ENCODE results near the gene PLLP. TPM values are rescaled to one million over a fixed set of nuclear protein-coding genes. Genes with fewer than 3 reads are reported as not detected.

PLLP gene
- total and polyA plus RNA-seq, 10 donors, result 4.7 to 53.1 (median 17.2) TPM

DNA sequence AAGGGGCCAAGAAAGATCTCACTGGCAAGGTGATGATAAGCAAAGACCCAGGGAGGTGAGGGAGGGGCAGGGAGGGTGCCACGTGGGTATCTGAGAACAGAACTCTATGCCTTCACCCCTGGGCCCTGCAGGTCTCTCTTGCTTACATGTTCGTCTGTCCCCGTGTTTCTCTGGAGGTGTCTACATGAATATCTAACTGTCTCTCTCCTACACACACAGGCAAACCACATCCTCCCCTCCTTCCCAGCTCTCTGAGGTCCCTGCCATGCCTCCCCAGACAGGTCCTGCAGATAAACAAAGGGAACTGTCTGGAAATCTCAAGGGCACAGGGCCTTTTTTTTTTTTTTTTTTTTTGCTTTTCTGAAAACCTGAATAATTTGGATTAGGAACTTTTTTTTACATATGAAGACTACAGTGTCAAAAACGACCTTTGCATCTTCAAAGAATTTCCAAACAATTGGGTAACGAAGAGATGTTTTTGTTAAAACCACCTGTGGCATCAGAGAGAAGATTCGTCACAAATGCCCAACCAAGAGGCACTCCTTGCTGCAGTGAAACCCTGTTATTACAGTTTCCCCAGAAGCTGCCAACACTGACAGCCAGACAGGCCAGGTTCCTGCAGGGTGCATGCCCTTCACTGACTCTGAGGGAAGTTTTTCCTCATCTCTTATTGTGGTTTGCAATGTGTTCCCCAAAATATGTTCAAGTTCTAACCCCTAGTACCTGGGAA lies 17.8 kb downstream of the PLLP start:
- 40 to 57% (median 42%) methylated on average over 6 of the region's 6 CpGs for WGBS, 5 donors
- Histone ChIP-seq H3K9me3 (no peaks in the 10 kb centered on the region), H3K36me3 (no peaks in the 10 kb centered on the region), H3K4me3 (no peak overlapping the region), H3K4me1 (peaks cover 0 to 56% (median 16%) of the 10 kb centered on the region in 6 donors), H3K27me3 (replicated peaks in 1 of 7) (no peaks in the 10 kb centered on the region), H3K27ac (peak overlapping the region in 5 of 8 donors; percentile 31 to 65 (median 56))
- no peak for DNase-seq
- TF ChIP-seq POLR2AphosphoS5 (IDR thresholded peaks at IDR 0.05) (no peak), POLR2A (IDR thresholded peaks at IDR 0.05) (no peak)
- TF ChIP-seq, protein P1, sequence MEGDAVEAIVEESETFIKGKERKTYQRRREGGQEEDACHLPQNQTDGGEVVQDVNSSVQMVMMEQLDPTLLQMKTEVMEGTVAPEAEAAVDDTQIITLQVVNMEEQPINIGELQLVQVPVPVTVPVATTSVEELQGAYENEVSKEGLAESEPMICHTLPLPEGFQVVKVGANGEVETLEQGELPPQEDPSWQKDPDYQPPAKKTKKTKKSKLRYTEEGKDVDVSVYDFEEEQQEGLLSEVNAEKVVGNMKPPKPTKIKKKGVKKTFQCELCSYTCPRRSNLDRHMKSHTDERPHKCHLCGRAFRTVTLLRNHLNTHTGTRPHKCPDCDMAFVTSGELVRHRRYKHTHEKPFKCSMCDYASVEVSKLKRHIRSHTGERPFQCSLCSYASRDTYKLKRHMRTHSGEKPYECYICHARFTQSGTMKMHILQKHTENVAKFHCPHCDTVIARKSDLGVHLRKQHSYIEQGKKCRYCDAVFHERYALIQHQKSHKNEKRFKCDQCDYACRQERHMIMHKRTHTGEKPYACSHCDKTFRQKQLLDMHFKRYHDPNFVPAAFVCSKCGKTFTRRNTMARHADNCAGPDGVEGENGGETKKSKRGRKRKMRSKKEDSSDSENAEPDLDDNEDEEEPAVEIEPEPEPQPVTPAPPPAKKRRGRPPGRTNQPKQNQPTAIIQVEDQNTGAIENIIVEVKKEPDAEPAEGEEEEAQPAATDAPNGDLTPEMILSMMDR (IDR thresholded peaks at IDR 0.05 in 8 of 11, conservative IDR thresholded peaks at IDR 0.05 in 3 of 11), result no peak
- intact Hi-C loops (cut with DNase I; ENCODE audit: low total_unique reads), result no loop called here

DNA sequence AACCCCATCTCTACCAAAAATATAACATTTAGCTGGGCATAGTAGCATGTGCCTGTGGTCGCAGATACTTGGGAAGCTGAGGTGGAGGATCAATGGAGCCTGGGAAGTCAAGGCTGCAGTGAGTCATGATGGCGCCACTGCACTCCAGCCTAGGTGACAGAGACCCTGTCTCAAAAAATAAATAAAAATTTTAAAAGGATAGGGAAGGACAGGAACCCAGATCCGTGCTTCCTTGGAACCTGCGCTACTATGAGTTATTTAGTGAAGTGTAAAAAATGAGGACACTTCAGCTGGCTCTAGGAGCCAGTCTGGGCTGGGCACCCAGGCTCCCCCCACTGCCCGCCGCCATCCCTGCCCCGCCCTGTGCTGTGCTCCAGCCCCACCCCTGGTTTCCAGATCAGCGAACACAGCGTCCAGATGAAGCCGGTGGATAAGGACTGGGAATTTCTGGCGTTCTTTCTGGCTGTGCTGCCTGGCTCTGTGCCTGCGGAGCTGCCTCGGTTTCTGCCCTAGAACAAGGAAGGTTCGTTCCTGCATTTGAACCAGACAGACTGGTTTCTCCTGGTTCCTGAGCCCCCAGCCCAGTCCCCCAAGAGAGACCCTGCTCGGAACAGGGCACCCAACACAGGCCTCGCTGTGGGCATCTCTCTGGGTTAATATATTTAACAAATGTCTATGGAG lies 18.5 kb downstream of the PLLP start:
- Histone ChIP-seq H3K9me3 (no peaks in the 10 kb centered on the region), H3K27ac (peak overlapping the region in 5 of 8 donors; percentile 31 to 65 (median 56)), H3K4me1 (peaks cover 0 to 52% (median 16%) of the 10 kb centered on the region in 6 donors), H3K36me3 (no peaks in the 10 kb centered on the region), H3K4me3 (no peak overlapping the region), H3K27me3 (replicated peaks in 1 of 7) (no peaks in the 10 kb centered on the region)
- intact Hi-C loops (cut with DNase I; ENCODE audit: low total_unique reads), result no loop called here
- 73 to 85% (median 77%) methylated on average over 15 to 16 of the region's 16 CpGs for WGBS, 5 donors
- TF ChIP-seq, protein P1 (IDR thresholded peaks at IDR 0.05 in 8 of 11, conservative IDR thresholded peaks at IDR 0.05 in 3 of 11), result no peak
- peak in 2 of 3 donors; percentile 55 to 65 for TF ChIP-seq POLR2AphosphoS5 (IDR thresholded peaks at IDR 0.05)
- peak; percentile 74 for DNase-seq

DNA sequence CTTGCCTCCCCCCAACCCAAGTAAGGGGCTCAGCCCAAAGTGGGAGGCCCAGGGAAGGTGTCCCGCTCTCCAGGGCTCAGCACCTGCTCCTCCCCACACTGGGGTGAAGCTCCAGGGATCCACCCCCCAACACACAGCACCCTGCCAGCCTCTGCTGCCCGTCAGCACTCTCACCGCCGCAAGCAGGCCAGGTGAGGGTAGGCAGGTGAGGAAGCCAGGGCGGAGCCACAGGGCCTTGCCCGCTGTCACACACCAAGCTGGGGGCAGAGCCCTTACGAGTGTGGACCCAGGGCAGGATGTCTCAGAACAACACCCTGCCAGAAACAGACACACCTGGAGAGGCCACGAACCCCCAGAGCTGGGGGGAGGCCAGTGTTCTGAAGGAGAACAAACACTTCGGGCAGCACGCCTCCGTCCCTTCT lies 19.5 kb downstream of the PLLP start:
- no peak for TF ChIP-seq POLR2A (IDR thresholded peaks at IDR 0.05)
- TF ChIP-seq POLR2AphosphoS5 (IDR thresholded peaks at IDR 0.05), result peak in 1 of 3 donors; percentile 21
- Histone ChIP-seq H3K27me3 (replicated peaks in 1 of 7) (no peaks in the 10 kb centered on the region), H3K9me3 (no peaks in the 10 kb centered on the region), H3K4me1 (peaks cover 0 to 54% (median 21%) of the 10 kb centered on the region in 6 donors), H3K27ac (peak overlapping the region in 1 of 8 donors; percentile 3), H3K36me3 (no peaks in the 10 kb centered on the region), H3K4me3 (no peak overlapping the region)
- peak; percentile 69 for DNase-seq
- 86 to 93% (median 89%) methylated on average over 11 of the region's 11 CpGs for WGBS, 5 donors
- intact Hi-C loops (cut with DNase I; ENCODE audit: low total_unique reads), result no loop called here

DNA sequence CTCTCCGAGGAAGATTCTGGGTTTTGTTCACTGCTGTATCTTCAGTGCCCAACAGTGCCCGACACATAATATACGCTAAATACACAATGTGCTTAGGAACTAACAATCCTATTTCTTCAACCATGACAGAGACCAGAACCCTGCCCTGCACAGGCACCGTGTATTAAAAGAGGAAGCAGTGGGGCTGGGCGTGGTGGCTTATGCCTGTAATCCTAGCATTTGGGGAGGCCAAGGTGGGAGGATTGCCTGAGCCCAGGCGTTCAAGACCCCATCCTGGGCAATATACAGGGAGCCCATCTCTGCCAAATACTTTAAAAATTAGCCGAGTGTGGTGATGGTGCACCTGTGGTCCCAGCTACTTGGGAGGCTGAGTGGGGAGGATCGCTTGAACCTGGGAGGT lies 20.1 kb downstream of the PLLP start:
- DNase-seq, result peak; percentile 51
- Histone ChIP-seq H3K4me1 (peaks cover 0 to 51% (median 25%) of the 10 kb centered on the region in 6 donors), H3K9me3 (no peaks in the 10 kb centered on the region)

More for the DNA sequence above, 20.1 kb downstream of the PLLP start:
- Histone ChIP-seq H3K36me3 (no peaks in the 10 kb centered on the region), H3K27me3 (replicated peaks in 1 of 7) (no peaks in the 10 kb centered on the region), H3K27ac (no peak overlapping the region), H3K4me3 (no peak overlapping the region)
- 72 to 83% (median 75%) methylated on average over 8 of the region's 8 CpGs for WGBS, 5 donors
- intact Hi-C loops (cut with DNase I; ENCODE audit: low total_unique reads), result no loop called here
- TF ChIP-seq POLR2A (IDR thresholded peaks at IDR 0.05) (no peak), POLR2AphosphoS5 (IDR thresholded peaks at IDR 0.05) (no peak)
- TF ChIP-seq, protein P1 (IDR thresholded peaks at IDR 0.05 in 8 of 11, conservative IDR thresholded peaks at IDR 0.05 in 3 of 11), result no peak

Data from spleen (tissue), 11 donors.